GM12865 (cell line): ENCODE measurements around the gene HOMER2.

Source experiments
- DNase-seq: peaks from one replicate; pipeline ENCODE4 v3.0.0; 2010; ENCODE audit warnings: low read depth
- H3K4me3 ChIP-seq: 2 replicates; pipeline ENCODE4 v1.5.1; 2011; ENCODE audit warnings: mild to moderate bottlenecking, low read depth, low read length, control low read depth
- CTCF ChIP-seq: IDR thresholded peaks from 2 replicates; pipeline ENCODE4 v1.5.1; 2011; ENCODE audit warnings: low read length, control low read depth, low read depth, inconsistent platforms; ENCODE audit not compliant: insufficient read depth; ENCODE audit errors: missing control alignments

The HOMER2 gene

DNA sequence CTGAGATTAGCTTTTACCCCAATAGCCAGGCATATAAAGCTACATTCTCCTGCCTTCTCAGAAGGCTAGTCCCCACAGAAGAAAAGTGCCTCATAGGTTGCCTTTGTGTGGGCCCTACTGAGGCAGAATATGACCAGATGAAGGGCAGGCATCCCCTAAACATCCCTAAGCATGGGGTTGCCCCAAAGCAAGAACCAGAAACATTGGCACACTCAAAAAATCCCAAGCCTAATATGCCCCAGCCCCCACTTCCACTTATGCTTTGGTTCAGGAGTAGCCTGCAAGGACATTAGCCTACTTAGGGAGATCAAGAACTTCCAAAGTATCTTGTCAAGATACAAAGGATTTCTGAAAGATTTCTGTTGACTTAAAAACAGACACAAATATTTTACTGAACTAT, 113.4 kb downstream of the HOMER2 start:
- DNase-seq, result no peak
- TF ChIP-seq CTCF, result no peak
- H3K4me3 ChIP-seq, result no peak overlapping the region

DNA sequence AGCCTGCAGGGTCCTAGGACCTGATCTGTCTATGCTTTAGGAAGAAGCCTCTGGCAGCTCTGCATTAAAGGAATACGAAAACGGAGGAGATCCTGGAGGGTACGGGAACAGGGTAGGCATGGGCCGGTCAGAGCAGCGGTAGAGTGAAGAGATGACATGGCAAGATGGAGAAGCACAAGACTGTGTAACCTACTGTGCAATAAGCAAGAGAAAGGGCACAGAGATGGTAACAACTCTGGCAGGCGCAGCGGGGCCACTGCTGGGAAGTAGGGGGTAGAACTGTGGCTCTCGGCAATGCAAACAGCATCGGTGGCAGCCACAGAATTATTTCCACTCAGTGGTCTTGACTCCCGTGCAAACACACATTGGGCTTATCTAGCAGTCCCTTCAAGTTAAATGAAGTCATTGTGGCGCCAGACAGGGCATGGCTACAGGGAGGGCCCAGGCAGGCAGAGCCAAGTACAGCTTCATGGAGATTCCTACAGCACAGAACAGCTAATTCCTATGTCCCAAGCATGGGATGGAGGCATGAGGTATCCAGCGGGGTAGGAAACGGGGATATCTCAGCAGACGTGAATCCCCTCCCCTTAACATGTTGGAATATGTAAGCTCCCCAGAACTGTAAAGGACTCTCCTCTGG, 114.3 kb downstream of the HOMER2 start:
- TF ChIP-seq CTCF, result no peak
- DNase-seq, result no peak
- no peak overlapping the region for H3K4me3 ChIP-seq

GRCh38 chr15:82835391-82835917, 117.1 kb downstream of the HOMER2 start:
- no peak for DNase-seq
- H3K4me3 ChIP-seq, result no peak overlapping the region
- no peak for TF ChIP-seq CTCF

GRCh38 chr15:82833362-82833682, 119.2 kb downstream of the HOMER2 start:
- DNase-seq, result no peak
- no peak overlapping the region for H3K4me3 ChIP-seq
- TF ChIP-seq CTCF, result no peak

GRCh38 chr15:82832601-82833361, 119.7 kb downstream of the HOMER2 start:
- no peak for TF ChIP-seq CTCF
- DNase-seq, result peak; percentile 75
- no peak overlapping the region for H3K4me3 ChIP-seq

GRCh38 chr15:82831894-82832600, 120.5 kb downstream of the HOMER2 start:
- no peak overlapping the region for H3K4me3 ChIP-seq
- DNase-seq, result no peak
- no peak for TF ChIP-seq CTCF
